Glomerular endothelial cell (primary cell): ENCODE measurements around the gene PHAF1. TPM values are rescaled to one million over a fixed set of nuclear protein-coding genes. Genes with fewer than 3 reads are reported as not detected.

Source experiments
- DNase-seq: peaks from one replicate; pipeline ENCODE4 v3.0.0-alpha.2; 2011; ENCODE audit warnings: low read depth, low spot score; ENCODE audit errors: extremely low read depth
- total RNA-seq: library from RNA; depleted of rRNA; stranded (reverse); fragments of >200 nt; gene quantifications from 2 replicates; pipeline ENCODE4 v1.2.3, GENCODE V29; 2015

PHAF1 gene
- total RNA-seq, 1 donor from 2014 or later: 23.6 TPM

- DNase-seq: no peak
Observed at GRCh38 chr16:67146523-67147357, 37.0 kb downstream of the PHAF1 start.

- DNase-seq: no peak
Observed at GRCh38 chr16:67147437-67148140, 37.8 kb downstream of the PHAF1 start.

- DNase-seq: no peak
Observed at GRCh38 chr16:67148221-67148620, 38.5 kb downstream of the PHAF1 start.

- DNase-seq: no peak
Observed at GRCh38 chr16:67148656-67149275, 39.0 kb downstream of the PHAF1 start.

DNA sequence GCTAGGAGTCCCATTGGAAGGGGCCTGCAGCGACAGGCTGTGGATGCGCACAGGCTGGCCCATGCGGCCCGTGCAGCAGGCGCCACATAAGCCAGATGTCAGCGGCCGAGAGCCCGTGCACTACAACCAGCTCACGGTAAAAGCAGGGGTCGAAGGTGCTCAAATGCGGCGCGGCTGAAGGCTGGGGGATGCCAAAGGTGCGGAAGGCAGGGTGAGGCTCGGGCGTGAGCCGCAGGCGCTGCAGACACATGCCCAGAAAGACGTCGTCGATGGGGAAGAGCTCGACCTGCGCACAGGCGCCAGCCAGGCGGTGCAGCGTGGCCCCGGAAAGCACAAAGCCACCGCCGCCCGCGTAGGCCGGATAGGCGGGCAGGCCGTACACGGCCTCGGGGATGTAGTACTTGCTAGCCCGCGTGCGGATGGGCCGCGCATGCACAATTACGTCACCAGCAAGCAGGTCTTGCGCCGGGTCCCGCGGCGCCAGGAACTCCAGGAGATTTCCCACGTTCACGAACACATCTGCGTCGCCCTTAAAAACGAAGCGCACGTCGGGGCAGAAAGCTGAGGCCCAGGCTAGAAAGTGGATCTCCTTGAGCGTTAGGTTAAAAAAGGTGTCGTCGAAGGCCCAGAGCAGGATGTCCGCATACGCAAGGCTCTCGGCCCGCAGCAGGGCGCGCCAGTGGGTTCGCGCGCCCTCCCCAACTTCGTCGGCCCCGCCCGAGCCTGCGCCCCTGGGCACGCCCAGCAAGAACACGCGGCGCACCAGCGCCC, 39.7 kb downstream of the PHAF1 start:
- DNase-seq: no peak

DNA sequence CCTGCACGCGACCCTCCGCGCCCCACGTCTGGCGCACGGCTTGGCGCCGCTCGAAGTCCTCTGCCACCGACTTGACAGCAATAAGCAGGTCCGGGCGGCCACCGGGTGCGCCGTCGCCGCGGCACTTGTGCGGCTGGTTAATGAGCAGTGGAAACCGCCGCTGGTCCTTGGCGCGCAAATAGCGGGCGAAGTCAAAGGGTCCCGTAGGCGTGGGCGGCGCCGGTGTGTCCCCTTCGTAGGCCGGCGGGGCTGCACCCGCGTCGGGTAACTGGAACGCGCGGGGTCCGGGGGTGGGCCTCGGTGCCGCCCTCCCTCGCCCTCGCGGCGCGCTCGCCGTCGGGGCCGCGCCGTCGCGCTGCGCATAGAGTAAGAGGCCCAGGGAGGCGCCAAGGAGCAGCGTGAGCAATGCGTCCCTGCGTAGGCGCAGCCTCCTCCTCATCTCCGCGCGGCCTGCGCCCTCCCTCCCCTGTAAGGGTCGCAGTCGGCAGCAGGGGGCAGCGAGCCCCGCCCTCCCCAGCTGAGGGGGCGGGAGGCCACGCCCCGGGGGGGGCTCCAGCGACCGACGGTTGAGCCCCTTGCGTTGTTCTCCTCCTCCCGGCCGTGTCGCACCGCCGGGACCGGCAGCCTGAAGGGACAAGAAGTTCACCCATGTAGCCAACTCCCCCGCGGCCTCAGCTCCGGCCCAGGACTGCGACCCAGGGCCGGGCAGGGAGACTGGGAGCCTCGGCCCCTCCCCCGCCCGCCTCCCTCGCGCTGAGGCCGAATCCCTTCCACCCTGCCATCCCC, 40.5 kb downstream of the PHAF1 start:
- DNase-seq: no peak

- DNase-seq: no peak
Observed at GRCh38 chr16:67150833-67151396, 41.2 kb downstream of the PHAF1 start, which contains the start of gene B3GNT9. TSS of gene B3GNT9 (minus strand) at chr16:67150998. CDS start at chr16:67150485, 513 bp downstream.

DNA sequence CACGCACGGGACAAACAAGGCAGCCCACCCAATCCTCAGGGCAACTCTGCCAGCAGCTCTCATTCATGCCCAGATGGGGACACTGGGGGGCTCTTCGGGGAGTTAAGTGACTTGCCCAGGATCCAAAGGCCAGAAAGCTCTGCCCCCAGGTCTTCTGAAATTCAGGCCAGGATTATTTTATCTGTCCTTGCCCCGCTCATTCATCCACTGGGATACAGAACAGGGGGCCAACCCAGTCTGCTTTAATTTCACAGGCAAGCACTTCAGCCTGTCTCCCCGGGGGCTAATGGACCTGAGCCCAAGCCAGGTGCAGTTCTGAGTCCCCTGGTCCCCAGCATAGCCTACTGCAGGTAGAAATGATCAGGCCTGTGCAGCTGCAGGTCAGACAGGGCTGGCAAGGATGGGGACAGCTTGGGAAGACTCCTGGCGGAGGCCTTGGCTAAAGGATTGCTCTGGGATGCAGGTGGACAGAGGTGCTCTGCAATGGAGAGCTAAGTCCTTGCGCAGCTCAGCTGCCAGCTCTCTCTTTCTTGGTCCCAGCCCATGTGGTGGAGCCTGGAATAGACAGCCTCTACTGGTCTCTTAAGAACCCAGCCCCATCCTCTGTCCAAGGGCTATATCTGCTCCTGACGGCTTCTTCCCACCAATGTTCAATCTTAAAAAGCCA, 41.8 kb downstream of the PHAF1 start:
- DNase-seq: no peak

GRCh38 chr16:67154578-67155294, 45.0 kb downstream of the PHAF1 start:
- no peak for DNase-seq

DNA sequence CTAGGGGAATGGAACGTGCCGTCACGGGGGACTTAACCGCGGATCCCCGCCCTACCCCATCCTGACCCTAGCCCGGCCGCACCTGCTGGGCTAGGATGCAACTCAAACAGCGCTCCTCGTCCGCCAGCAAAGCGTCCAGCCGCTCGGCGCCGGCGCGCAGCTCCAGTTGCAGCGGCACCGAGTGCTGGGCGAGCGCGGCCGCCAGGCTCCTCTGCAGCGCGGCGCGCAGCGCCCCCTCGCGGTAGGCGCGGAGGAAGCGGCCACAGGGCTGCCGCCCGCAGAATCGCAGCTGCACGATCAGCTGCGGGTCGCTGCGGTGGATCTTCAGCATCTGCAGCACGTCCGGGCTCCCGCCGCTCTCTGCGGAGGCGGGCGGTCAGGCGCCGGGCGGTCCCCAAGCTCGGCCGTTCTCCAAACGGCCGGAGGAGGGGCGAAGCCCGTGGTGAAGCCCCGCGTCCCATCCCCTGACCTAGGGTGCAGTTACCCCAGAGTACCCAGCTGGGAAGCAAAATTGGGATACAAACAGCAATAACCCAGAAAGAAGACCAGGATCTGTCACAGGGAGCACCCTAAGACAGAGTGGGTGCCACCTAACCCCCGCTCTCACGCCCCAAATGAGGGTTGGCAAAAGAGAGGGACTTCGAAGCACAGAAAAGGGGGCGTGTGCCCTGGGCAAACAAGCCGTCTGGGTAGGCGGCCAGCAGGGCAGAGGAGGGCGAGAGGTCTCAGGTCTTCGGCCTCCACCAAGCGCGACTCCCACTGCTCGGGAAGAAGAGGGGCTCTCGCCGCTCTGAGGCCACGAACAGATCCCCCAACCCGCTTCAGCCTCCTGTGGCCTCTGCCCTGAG, 45.8 kb downstream of the PHAF1 start:
- DNase-seq: no peak

DNA sequence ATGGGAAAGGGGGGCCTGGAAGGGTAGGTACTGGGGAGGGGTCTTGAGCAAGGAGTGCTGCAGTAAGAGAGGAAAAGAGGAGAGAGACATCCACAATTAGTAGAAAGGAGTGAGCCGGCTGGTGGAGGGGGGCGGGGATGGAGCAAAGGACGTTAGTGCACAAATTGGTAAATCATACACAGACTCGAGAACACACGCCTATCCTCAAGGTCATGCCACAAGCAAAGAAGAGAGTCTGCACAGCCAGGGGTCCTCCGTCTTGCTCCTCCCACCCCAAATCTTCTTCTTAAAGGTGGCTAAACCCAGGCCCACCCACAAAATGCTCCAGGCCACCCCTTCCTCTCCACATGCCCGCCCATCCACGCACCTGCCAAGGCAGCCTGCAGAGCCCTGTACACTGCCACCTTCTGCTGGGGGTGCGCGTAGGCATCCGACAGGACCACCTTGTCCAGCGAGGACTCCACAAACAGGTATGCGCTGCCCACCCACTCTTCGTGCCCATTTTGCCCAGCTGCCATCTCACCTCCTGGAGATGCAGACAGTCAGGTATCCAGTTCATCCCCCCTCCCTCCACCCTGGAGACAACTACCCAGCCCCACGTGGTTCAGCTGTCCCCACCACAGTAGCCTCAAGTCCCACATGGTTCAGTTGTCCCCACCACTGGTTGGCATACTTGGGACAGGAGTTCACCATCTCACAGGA, 46.6 kb downstream of the PHAF1 start:
- no peak for DNase-seq

GRCh38 chr16:67157106-67157748, 47.5 kb downstream of the PHAF1 start:
- DNase-seq: no peak

- no peak for DNase-seq
Observed at GRCh38 chr16:67157892-67158635, 48.3 kb downstream of the PHAF1 start.

DNA sequence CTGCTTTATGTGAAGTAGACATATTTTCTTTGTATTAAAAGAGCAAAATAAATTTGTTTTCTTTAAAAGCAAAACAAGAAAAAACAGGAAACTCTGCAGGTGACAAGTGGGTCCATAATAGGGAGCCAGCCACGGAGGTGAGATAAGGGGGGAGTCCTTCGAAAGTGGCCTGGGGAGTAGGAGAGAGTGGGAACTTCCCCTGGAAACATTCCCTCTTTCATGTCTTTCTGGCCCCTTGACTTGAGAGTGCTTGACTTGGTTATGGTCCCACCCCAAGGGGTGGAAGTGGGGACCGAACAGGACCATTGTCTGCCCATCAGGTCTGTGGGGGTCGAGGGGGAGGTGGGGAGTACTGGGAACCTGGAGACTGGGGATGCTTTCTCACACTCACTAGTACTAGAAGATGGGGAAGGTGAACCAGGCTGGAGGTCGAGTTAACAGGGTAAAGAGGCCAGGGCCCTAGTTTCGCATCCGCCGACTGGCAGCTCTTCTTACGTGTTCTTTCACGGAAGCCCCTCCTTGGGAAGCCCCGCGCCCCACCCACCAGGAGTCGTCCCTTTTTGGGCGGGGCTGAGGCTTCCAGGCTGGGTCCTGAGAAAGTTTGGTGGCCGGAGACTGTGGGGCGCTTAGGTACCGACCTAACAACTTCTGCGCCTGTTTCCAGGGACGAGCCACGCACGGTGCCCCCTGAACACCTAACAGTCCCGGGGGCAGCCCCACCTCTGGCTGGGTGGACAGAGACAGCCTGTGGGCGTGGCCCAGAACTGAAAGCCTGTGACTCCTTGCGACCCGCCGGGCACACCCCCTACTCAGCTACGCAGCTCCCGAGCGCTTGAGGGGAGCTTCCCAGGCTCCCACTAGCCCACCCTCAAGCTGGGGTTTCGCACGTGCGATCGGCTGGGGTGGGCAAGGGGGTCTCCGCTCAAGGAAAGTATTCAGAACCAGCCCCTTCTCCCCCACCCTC, 49.2 kb downstream of the PHAF1 start:
- no peak for DNase-seq

DNA sequence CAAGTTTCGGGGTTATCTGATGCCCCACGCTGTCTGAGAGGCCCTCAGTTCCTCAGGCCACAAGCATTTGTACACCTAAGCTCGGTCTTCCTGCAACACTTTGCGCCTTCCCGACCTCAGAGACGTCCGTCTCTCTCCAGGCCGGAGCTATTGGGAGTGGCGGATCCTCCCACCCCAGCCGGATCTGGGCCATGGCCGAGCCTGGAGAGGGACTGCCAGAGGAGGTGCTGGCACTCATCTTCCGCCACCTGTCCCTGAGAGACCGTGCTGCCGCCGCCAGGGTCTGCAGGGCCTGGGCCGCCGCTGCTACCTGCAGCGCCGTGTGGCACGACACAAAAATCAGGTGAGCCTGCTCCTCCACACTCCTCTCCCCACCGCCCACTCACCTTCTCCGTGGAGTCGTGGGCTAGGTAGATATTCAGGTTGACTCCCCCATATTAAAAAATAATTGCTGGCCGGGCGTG, 51.9 kb downstream of the PHAF1 start:
- no peak for DNase-seq
